ENCODE measurements around the gene HIRA. TPM values are rescaled to one million over a fixed set of nuclear protein-coding genes. Genes with fewer than 3 reads are reported as not detected.

The HIRA gene
- total RNA-seq, 1 experiment from 2014 or later, result 23.8 TPM

DNA sequence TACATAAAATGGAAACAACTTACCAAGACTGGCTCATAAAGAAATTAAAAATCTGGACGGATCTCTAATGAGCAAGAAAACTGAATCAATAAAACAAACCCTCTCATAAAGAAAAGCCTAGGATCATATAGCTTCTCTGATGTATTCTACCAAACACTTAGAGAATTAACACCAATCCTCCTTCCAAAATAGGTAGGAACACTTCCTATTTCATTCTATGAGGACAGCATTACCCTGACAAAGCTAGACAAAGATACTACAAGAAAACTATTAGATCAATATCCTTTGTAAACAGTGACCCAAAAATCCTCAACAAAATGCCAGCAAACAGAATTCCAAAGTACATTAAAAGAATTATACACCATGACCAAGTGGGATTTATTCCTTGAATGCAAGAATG is 87.1 kb downstream of the HIRA start:
- BruUV-seq (replicated peaks), result no TSS peak
- ATAC-seq, result no peak
- in situ Hi-C loops (cut with HindIII; ENCODE audit: low pct_unique_long_range_greater_than_20kb, low sequenced_read_pairs), result no loop called here
- ChIA-PET POLR2A (no interaction called here), CTCF (no interaction called here)
- H3K27ac ChIP-seq (ENCODE audit: low read length), result no peak overlapping the region
- H3K36me3 ChIP-seq (ENCODE audit: control insufficient read depth, insufficient read depth, low read length), result no peaks in the 10 kb centered on the region
- TF ChIP-seq POLR2AphosphoS5 (IDR thresholded peaks at IDR 0.05; ENCODE audit: low read depth, low read length) (no peak), CTCF (IDR thresholded peaks at IDR 0.05) (no peak), TCF7L2 (IDR thresholded peaks at IDR 0.05; ENCODE audit: low read depth, low read length) (no peak), REST (IDR thresholded peaks at IDR 0.05; ENCODE audit: insufficient read depth in 1 of 2, low read depth in 2 of 2, low read length in 1 of 2) (no peak), SIN3A (IDR thresholded peaks at IDR 0.05; ENCODE audit: borderline replicate concordance, insufficient read depth, low read depth, low read length) (no peak)
- no peak overlapping the region for H3K4me3 ChIP-seq (ENCODE audit: low read depth in 2 of 2, low read length in 2 of 2)
- no peaks in the 10 kb centered on the region for H3K4me1 ChIP-seq (ENCODE audit: control insufficient read depth, insufficient read depth, low read length)
- no peak for DNase-seq (ENCODE audit: low read depth, low spot score)
- H3K27me3 ChIP-seq (ENCODE audit: control insufficient read depth, insufficient read depth, low read length), result no peaks in the 10 kb centered on the region
- intact Hi-C loops (cut with micrococcal nuclease; ENCODE audit: unreplicated experiment), result no loop called here
- no peaks in the 10 kb centered on the region for H3K9me3 ChIP-seq (ENCODE audit: control insufficient read depth, insufficient read depth, low read depth, low read length)

GRCh38 chr22:19343470-19343869 is 88.1 kb downstream of the HIRA start:
- no peaks in the 10 kb centered on the region for H3K27me3 ChIP-seq (ENCODE audit: control insufficient read depth, insufficient read depth, low read length)
- in situ Hi-C loops (cut with HindIII; ENCODE audit: low pct_unique_long_range_greater_than_20kb, low sequenced_read_pairs) (no loop called here), intact Hi-C loops (cut with micrococcal nuclease; ENCODE audit: unreplicated experiment) (no loop called here)
- no peak for TF ChIP-seq CTCF (IDR thresholded peaks at IDR 0.05)
- TF ChIP-seq REST (IDR thresholded peaks at IDR 0.05; ENCODE audit: insufficient read depth in 1 of 2, low read depth in 2 of 2, low read length in 1 of 2), result no peak
- TF ChIP-seq POLR2AphosphoS5 (IDR thresholded peaks at IDR 0.05; ENCODE audit: low read depth, low read length), result no peak
- TF ChIP-seq TCF7L2 (IDR thresholded peaks at IDR 0.05; ENCODE audit: low read depth, low read length), result no peak
- TF ChIP-seq SIN3A (IDR thresholded peaks at IDR 0.05; ENCODE audit: borderline replicate concordance, insufficient read depth, low read depth, low read length), result no peak
- DNase-seq (ENCODE audit: low read depth, low spot score) (no peak), ATAC-seq (no peak)
- H3K4me1 ChIP-seq (ENCODE audit: control insufficient read depth, insufficient read depth, low read length), result no peaks in the 10 kb centered on the region
- H3K9me3 ChIP-seq (ENCODE audit: control insufficient read depth, insufficient read depth, low read depth, low read length), result no peaks in the 10 kb centered on the region
- no peak overlapping the region for H3K27ac ChIP-seq (ENCODE audit: low read length)
- H3K36me3 ChIP-seq (ENCODE audit: control insufficient read depth, insufficient read depth, low read length), result no peaks in the 10 kb centered on the region
- CTCF ChIA-PET, result no interaction called here
- POLR2A ChIA-PET, result no interaction called here
- BruUV-seq (replicated peaks), result no TSS peak
- H3K4me3 ChIP-seq (ENCODE audit: low read depth in 2 of 2, low read length in 2 of 2), result no peak overlapping the region
